Motor neuron (in vitro differentiated cells): ENCODE data around the gene HYAL2. TPM values are rescaled to one million over a fixed set of nuclear protein-coding genes. Genes with fewer than 3 reads are reported as not detected.
"Not testable (repeated sequence)": the region's sequence is repeated elsewhere in the genome, so short reads cannot be mapped to it uniquely, and the experiment has no call there.

Experiments
- ATAC-seq, 8 experiments: fragments of 200-7000 bp; cut with Tn5 transposase; replicated peaks in 6 of 8; 2 replicates each; pipeline ENCODE4 v1.8.0; 2021; ENCODE audit warnings: mild to moderate bottlenecking in 8 of 8, moderate library complexity in 8 of 8
- H3K27ac ChIP-seq, 2 donors: fragments of 250-450 bp; sonication (Bioruptor Pico); 2 replicates each; pipeline ENCODE4 v1.9.0; 2021; ENCODE audit warnings: antibody characterized with exemption in 2 of 2, mild to moderate bottlenecking in 2 of 2, moderate library complexity in 1 of 2
- H3K4me1 ChIP-seq, 2 donors: fragments of 250-450 bp; sonication (Bioruptor Pico); replicated peaks in 1 of 2; 2 replicates each; pipeline ENCODE4 v1.6.1; 2021; ENCODE audit warnings: antibody characterized with exemption in 2 of 2, mild to moderate bottlenecking in 2 of 2, moderate library complexity in 1 of 2
- H3K4me3 ChIP-seq, 5 donors: fragments of 250-450 bp; sonication (Bioruptor Pico); 2 replicates each; pipeline ENCODE4 v1.9.0; 2021; ENCODE audit warnings: antibody characterized with exemption in 5 of 5, mild to moderate bottlenecking in 5 of 5, moderate library complexity in 4 of 5
- whole genome bisulfite sequencing, 10 experiments: fragments of 450-650 bp; shearing (Covaris generic); methylation state at CpG; one replicate each; pipeline ENCODE4 v1.0.0; 2022; 5-methylcytosine and 5-hydroxymethylcytosine counted together
- in situ Hi-C, 9 experiments: fragments of 400-800 bp; cut with MboI; loops; one replicate each; pipeline ENCODE4 v1.15.0; 2021; ENCODE audit warnings: low sequenced_read_pairs in 9 of 9, low pct_unique_long_range_greater_than_20kb in 2 of 9; ENCODE audit not compliant: unreplicated experiment in 9 of 9
- total RNA-seq, 8 experiments: library from RNA; unstranded; fragments of 300-600 nt; gene quantifications; 2 replicates each; pipeline versions ENCODE4 v1.2.3 to v1.2.4, GENCODE V29; 2022

Gene HYAL2
- total RNA-seq, 8 experiments from 2014 or later = 18.9 to 44.3 (median 27.0) TPM

GRCh38 chr3:50272911-50273688 lies 49.4 kb downstream of the HYAL2 start:
- in situ Hi-C loops = loop anchor here in 2 of 9 experiments (10.0 kb wide), 1 partner anchor 78 kb away; the partner anchor contains the start of gene GNAT1 (in 2 of the 2)
- ATAC-seq = peak; percentile 39 to 85 (median 78)
- Histone ChIP-seq H3K27ac (no peak overlapping the region), H3K4me1 (peaks cover 9 to 22% of the 10 kb centered on the region in 2 donors), H3K4me3 (peak overlapping the region in 2 of 5 donors; percentile 2 to 13)
- WGBS, 10 experiments = 0 to 80% (median 0%) methylated on average over 1 to 9 of the region's 61 CpGs; no CpG with 5 or more reads in 5 of the 10 experiments

GRCh38 chr3:50272538-50272910 lies 50.0 kb downstream of the HYAL2 start:
- H3K4me3 ChIP-seq, H3K27ac ChIP-seq, ATAC-seq: not testable (repeated sequence)
- in situ Hi-C loops = loop anchor here in 2 of 9 experiments (10.0 kb wide), 1 partner anchor 78 kb away; the partner anchor contains the start of gene GNAT1 (in 2 of the 2)
- WGBS, 10 experiments = 28 to 100% (median 67%) methylated on average over 1 to 6 of the region's 10 CpGs
- peaks cover 13 to 28% of the 10 kb centered on the region in 2 donors for H3K4me1 ChIP-seq

GRCh38 chr3:50271314-50271936 lies 51.1 kb downstream of the HYAL2 start:
- Histone ChIP-seq H3K27ac (no peak overlapping the region), H3K4me1 (peaks cover 22 to 39% of the 10 kb centered on the region in 2 donors), H3K4me3 (no peak overlapping the region)
- 0 to 97% (median 67%) methylated on average over 1 to 6 of the region's 10 CpGs; no CpG with 5 or more reads in 5 of the 10 experiments for WGBS, 10 experiments
- in situ Hi-C loops = loop anchor here in 2 of 9 experiments (10.0 kb wide), 1 partner anchor 77 kb away; the partner anchor contains the start of gene GNAT1 (in 2 of the 2)
- ATAC-seq = no peak

GRCh38 chr3:50270422-50271224 lies 51.9 kb downstream of the HYAL2 start:
- 20 to 100% methylated on average over 1 to 3 of the region's 19 CpGs; no CpG with 5 or more reads in 8 of the 10 experiments for WGBS, 10 experiments
- in situ Hi-C loops = loop anchor here in 2 of 9 experiments (10.0 kb wide), 1 partner anchor 76 kb away; the partner anchor contains the start of gene GNAT1 (in 2 of the 2)
- Histone ChIP-seq H3K27ac (no peak overlapping the region), H3K4me3 (no peak overlapping the region), H3K4me1 (peaks cover 27 to 47% of the 10 kb centered on the region in 2 donors)
- ATAC-seq = no peak

GRCh38 chr3:50269977-50270413 lies 52.5 kb downstream of the HYAL2 start:
- peak in 1 of 8 experiments; percentile 3 for ATAC-seq
- 90 to 100% (median 100%) methylated on average over 1 to 3 of the region's 8 CpGs; no CpG with 5 or more reads in 7 of the 10 experiments for WGBS, 10 experiments
- H3K27ac ChIP-seq = no peak overlapping the region
- H3K4me3 ChIP-seq = no peak overlapping the region
- in situ Hi-C loops = loop anchor here in 2 of 9 experiments (10.0 kb wide), 1 partner anchor 75 kb away; the partner anchor contains the start of gene GNAT1 (in 2 of the 2)
- peaks cover 34 to 53% of the 10 kb centered on the region in 2 donors for H3K4me1 ChIP-seq

GRCh38 chr3:50269460-50269859 lies 53.1 kb downstream of the HYAL2 start:
- H3K4me3 ChIP-seq = no peak overlapping the region
- H3K4me1 ChIP-seq = peaks cover 38 to 57% of the 10 kb centered on the region in 2 donors
- ATAC-seq = no peak
- 73 to 100% methylated on average over 1 to 2 of the region's 4 CpGs; no CpG with 5 or more reads in 8 of the 10 experiments for WGBS, 10 experiments
- H3K27ac ChIP-seq = no peak overlapping the region
- in situ Hi-C loops = no loop called here

- H3K4me3 ChIP-seq = no peak within 1 kb of the TSS
- 100% methylated on average over 2 of the region's 21 CpGs; no CpG with 5 or more reads in 9 of the 10 experiments for WGBS, 10 experiments
- no peak within 1 kb of the TSS for H3K27ac ChIP-seq
- peaks cover 43 to 63% of the 10 kb centered on the region in 2 donors for H3K4me1 ChIP-seq
- in situ Hi-C loops = no loop called here
- peak in 3 of 8 experiments; percentile 35 to 42 (median 39) for ATAC-seq
These were observed 53.7 kb downstream of the HYAL2 start, which contains the start of gene SEMA3B for GRCh38 chr3:50268703-50269451. Gene SEMA3B, plus strand, starts transcription at chr3:50269147. Its CDS starts 94 bp downstream, at chr3:50269241.

GRCh38 chr3:50268276-50268675 lies 54.3 kb downstream of the HYAL2 start:
- Histone ChIP-seq H3K27ac (no peak overlapping the region), H3K4me1 (peaks cover 46 to 67% of the 10 kb centered on the region in 2 donors), H3K4me3 (no peak overlapping the region)
- in situ Hi-C loops = no loop called here
- ATAC-seq = peak in 2 of 8 experiments; percentile 1 to 3
- WGBS, 10 experiments = 0 to 80% (median 80%) methylated on average over 1 to 3 of the region's 3 CpGs; no CpG with 5 or more reads in 7 of the 10 experiments

Other genes with a start within 250 kb of the HYAL2 start
- 100 to 1,000 TPM; 117 to 288 (median 144) TPM for gene RBM5, start 233.8 kb downstream of the HYAL2 start, total RNA-seq
- 1 to 10 TPM in 7 of 8 experiments, under 1 TPM in 1; 0.61 to 8.5 (median 3.1) TPM for gene SEMA3F, start 167.4 kb downstream of the HYAL2 start, total RNA-seq
- gene GNAT1, start 131.1 kb downstream of the HYAL2 start, total RNA-seq = under 1 TPM in 4 of 8 experiments, not detected in 4; 0.27 to 0.66 (median 0.34) TPM
- gene SLC38A3, start 117.5 kb downstream of the HYAL2 start, total RNA-seq = 1 to 10 TPM in 3 of 8 experiments, under 1 TPM in 5; 0.46 to 9.0 (median 0.85) TPM
- 100 to 1,000 TPM in 4 of 8 experiments, 10 to 100 TPM in 4; 65.9 to 163 (median 100) TPM for gene GNAI2, start 86.5 kb downstream of the HYAL2 start, total RNA-seq
- 10 to 100 TPM in 3 of 8 experiments, 1 to 10 TPM in 5; 2.0 to 20.8 (median 6.9) TPM for gene SEMA3B, start 53.6 kb downstream of the HYAL2 start, total RNA-seq
- gene LSMEM2, start 43.7 kb downstream of the HYAL2 start, total RNA-seq = 1 to 10 TPM in 2 of 8 experiments, under 1 TPM in 5, not detected in 1; 0.36 to 2.6 (median 0.54) TPM
- gene IFRD2, start 30.3 kb downstream of the HYAL2 start, total RNA-seq = 100 to 1,000 TPM in 1 of 8 experiments, 10 to 100 TPM in 7; 13.3 to 111 (median 24.8) TPM
- gene HYAL3, start 23.3 kb downstream of the HYAL2 start, total RNA-seq = 1 to 10 TPM; 2.0 to 4.7 (median 3.1) TPM
- 1 to 10 TPM; 2.7 to 8.8 (median 5.1) TPM for gene NAA80, start 23.3 kb downstream of the HYAL2 start, total RNA-seq
- gene HYAL1, start 19.2 kb downstream of the HYAL2 start, total RNA-seq = 10 to 100 TPM in 2 of 8 experiments, 1 to 10 TPM in 3, under 1 TPM in 3; 0.63 to 35.4 (median 1.2) TPM
- gene TUSC2, start 5.5 kb upstream of the HYAL2 start, total RNA-seq = 10 to 100 TPM; 15.5 to 36.9 (median 26.1) TPM
- gene RASSF1, start 18.1 kb upstream of the HYAL2 start, total RNA-seq = 10 to 100 TPM; 14.0 to 21.3 (median 18.0) TPM
- gene ZMYND10, start 23.0 kb upstream of the HYAL2 start, total RNA-seq = 10 to 100 TPM in 2 of 8 experiments, 1 to 10 TPM in 5, under 1 TPM in 1; 0.76 to 91.1 (median 2.2) TPM
- gene NPRL2, start 28.0 kb upstream of the HYAL2 start, total RNA-seq = 10 to 100 TPM; 17.9 to 90.8 (median 28.9) TPM
- gene CYB561D2, start 28.1 kb upstream of the HYAL2 start, total RNA-seq = 10 to 100 TPM; 12.7 to 28.7 (median 19.0) TPM
- 10 to 100 TPM; 17.2 to 66.1 (median 27.7) TPM for gene TMEM115, start 36.8 kb upstream of the HYAL2 start, total RNA-seq
- gene CACNA2D2, start 180.9 kb upstream of the HYAL2 start, total RNA-seq = 1 to 10 TPM; 1.7 to 8.5 (median 7.2) TPM
- gene C3orf18, start 245.0 kb upstream of the HYAL2 start, total RNA-seq = 10 to 100 TPM in 5 of 8 experiments, 1 to 10 TPM in 3; 7.4 to 12.3 (median 10.7) TPM
- 10 to 100 TPM in 7 of 8 experiments, 1 to 10 TPM in 1; 9.5 to 25.5 (median 15.6) TPM for gene HEMK1, start 246.8 kb upstream of the HYAL2 start, total RNA-seq